K562 treated with DMSO at 1 percent for 4 hours (cell line): Measurements from ENCODE around the gene ZNF75A. TPM values are rescaled to one million over a fixed set of nuclear protein-coding genes. Genes with fewer than 3 reads are reported as not detected.

Experiments used
- total RNA-seq: library from RNA; unstranded; fragments of 300-600 nt; gene quantifications from 2 replicates; pipeline ENCODE4 v1.2.3, GENCODE V29; 2022; ENCODE audit not compliant: insufficient read depth

Gene ZNF75A
- 6.4 and 9.8 TPM in 2 replicates for total RNA-seq

DNA sequence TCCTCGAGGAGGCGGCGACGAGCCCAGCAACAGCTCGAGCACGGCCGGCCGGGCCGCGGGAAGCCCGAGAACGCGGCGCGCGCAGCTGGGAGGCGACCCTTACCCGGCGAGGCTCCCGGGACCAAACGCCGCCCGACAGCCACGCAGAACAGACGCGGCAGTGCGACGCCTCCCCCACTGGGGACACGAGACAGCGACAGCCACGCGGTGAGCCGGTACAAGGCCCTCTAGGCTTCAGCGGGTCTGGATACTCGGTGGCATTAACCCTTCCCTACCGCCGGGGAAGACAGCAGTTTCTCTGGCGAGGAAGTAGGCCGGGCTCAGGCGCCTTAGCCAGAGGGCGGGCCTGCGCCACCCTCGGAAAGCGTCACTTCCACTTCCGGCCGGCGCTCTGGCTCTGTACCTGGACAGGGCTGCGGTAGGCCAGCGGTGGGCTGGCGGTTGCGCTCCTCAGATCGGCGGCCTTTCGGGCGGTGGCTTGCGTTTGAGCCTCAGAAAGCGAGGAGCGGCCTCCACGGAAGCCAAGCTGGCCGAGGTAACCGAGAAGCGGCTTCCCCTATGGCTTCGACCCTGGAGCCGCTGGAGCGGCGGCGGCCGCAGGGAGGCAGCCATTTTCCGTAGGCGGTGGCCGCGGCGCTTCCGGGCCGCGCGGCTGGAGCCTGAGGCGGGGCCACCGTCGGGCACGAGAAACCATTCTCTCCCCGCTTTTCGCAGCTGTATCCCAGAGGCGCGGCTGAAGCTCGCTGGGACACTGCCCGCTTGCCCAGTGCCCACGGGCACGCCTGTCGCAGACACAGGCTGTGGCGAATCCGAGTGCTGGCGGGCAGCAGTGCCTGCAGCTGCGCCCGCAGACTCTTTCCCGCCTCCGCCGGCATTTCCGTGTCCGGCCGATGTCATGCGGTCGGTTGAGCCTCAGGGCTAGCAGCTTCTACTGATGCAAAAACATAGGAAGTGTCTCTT, at the start of gene ZNF75A, which contains the start of gene TIGD7:
Gene ZNF75A (plus strand): TSS at position 389 of the 960 bp plus-strand sequence. CDS start 2,932 bp downstream, outside the sequence.
Gene TIGD7 (minus strand): TSS at position 322 of the 960 bp plus-strand sequence. CDS start 4,816 bp downstream, outside the sequence.

DNA sequence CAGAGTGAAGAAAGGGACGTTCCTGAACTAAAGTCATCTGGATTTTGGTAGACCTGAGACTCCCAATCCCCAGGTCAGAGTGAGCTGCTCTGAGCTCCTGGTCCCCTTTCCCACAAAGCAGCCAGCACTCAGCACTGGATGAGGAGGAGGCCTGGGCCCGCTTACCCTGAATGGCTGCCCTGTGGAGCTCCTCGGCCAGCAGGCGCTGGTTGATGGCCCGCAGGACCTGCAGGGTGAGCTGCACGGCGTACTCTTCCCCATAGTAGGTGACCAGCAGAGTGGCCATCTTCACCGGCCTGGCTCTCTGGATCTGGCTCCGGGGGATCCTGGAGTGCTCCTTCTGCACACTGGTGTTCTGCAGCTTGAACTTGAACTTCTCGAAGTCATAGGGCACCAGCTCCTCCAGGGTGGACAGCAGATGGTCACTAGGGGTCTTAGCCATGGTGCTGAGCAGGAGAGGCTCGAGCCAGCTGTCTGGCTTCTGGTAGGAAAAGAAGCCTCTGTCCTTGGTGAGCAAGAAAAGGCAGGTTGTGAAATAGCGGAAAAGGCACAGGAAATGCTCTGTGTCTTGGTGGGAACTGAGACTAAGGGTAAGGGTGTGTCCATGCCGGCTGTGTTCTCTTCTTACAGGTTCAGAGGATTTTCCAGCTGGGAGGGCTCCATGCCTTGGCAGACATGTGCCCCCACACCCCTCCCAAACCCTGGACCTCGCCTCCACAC, 49.0 kb upstream of the ZNF75A start, which contains the start of gene MEFV:
Gene MEFV (minus strand): TSS at position 488 of the 720 bp plus-strand sequence. CDS start 46 bp downstream, at position 442.

DNA sequence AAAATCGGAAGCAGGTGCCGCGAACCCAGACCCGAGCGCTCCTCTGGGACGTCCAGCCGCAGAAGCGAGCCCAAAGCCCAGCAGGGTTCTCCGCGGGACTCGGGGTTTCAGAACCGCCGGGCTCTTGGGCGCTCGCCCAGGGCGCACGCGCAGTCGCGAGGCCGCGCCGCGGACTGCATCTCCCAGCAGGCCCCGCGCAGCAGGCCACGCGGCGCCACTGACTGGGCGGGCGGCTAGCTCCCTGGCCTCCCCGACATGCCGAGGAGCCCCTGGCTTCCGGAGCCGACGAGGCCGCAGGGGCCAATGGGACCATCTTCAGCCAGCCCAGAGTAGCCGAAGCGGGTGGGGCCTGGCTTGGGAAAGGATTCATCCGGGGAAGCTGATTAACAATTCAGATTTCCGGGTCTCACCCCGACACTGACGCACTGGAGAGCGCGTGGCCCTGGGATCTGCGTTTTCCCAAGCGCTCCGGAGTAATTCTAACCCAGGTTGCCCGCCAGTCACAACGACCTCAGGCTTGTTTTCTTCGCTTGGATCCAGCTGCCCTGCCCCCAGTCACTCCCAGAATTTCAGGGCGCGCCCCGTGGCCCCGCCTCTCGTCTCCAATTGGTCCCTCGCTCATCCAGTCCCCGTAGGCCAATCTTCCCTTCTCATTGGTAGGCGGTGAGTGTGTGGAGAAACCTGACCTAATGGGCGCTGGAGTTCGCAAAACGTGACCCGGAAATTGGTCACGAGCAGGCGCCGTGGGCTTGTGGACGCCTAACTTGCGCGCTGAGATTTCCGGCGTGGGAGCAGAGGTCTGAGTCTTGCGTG, 22.4 kb upstream of the ZNF75A start, which contains the start of gene ZNF263:
Gene ZNF263 (plus strand): TSS at position 762 of the 813 bp plus-strand sequence. CDS start 328 bp downstream, outside the sequence.

DNA sequence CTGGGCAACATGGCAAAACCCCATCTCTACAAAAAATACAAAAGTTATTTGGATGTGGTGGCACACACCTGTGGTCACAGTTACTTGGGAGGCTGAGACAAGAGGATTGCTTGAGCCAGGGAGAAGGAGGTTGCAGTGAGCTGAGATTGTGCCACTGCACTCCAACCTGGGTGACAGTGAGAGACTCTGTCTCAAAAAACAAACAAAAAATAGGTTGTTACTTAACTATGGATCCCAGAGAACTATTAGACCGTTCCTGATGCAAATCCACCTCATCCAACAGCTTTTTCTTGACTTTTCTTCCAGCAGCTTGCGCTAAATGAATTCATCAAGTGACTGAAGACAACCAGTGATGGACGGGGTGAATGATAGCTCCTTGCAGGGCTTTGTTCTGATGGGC, 50.3 kb downstream of the ZNF75A start, which contains the start of gene OR2C1:
Gene OR2C1 (plus strand): TSS at position 301 of the 400 bp plus-strand sequence. CDS start 52 bp downstream, at position 353.

Other genes with a start within 250 kb of the ZNF75A start
- 24.6 and 29.6 TPM in 2 replicates for gene IL32, start 239.9 kb upstream of the ZNF75A start, total RNA-seq
- not detected in 2 replicates for gene ZSCAN10, start 206.2 kb upstream of the ZNF75A start, total RNA-seq
- 22.9 and 23.2 TPM in 2 replicates for gene ZNF205, start 192.9 kb upstream of the ZNF75A start, total RNA-seq
- gene ZNF213, start 170.5 kb upstream of the ZNF75A start, total RNA-seq = 17.6 and 18.0 TPM in 2 replicates
- not detected in 2 replicates for gene OR1F1, start 117.3 kb upstream of the ZNF75A start, total RNA-seq
- 8.6 and 14.7 TPM in 2 replicates for gene ZNF200, start 70.3 kb upstream of the ZNF75A start, total RNA-seq
- gene MEFV, start 48.9 kb upstream of the ZNF75A start, total RNA-seq = not detected in 2 replicates
- 27.5 and 30.6 TPM in 2 replicates for gene ZNF263, start 22.0 kb upstream of the ZNF75A start, total RNA-seq
- 0.86 and 0.98 TPM in 2 replicates for gene TIGD7, start 67 bp upstream of the ZNF75A start, total RNA-seq
- gene OR2C1, start 50.4 kb downstream of the ZNF75A start, total RNA-seq = not detected in 2 replicates
- 10.3 and 11.8 TPM in 2 replicates for gene ZSCAN32, start 95.5 kb downstream of the ZNF75A start, total RNA-seq
- 10.9 and 14.2 TPM in 2 replicates for gene ZNF174, start 95.7 kb downstream of the ZNF75A start, total RNA-seq
- 0.34 and 0.56 TPM in 2 replicates for gene ZNF597, start 138.0 kb downstream of the ZNF75A start, total RNA-seq
- gene NAA60, start 138.2 kb downstream of the ZNF75A start, total RNA-seq = 37.2 and 45.1 TPM in 2 replicates
- not detected in 2 replicates for gene C16orf90, start 190.0 kb downstream of the ZNF75A start, total RNA-seq
- 1.1 and 3.4 TPM in 2 replicates for gene CLUAP1, start 195.5 kb downstream of the ZNF75A start, total RNA-seq